NT2/D1 (cell line): ENCODE results near the gene MYCBPAP.

ENCODE experiments used
- SUZ12 ChIP-seq: IDR thresholded peaks from 2 replicates; pipeline ENCODE4 v1.6.1; 2011; ENCODE audit not compliant: insufficient read length, insufficient read depth; ENCODE audit errors: extremely low read depth
- ZNF274 ChIP-seq: IDR thresholded peaks from 2 replicates; pipeline ENCODE4 v1.6.1; 2011; ENCODE audit warnings: mild to moderate bottlenecking, low read depth, low read length

DNA sequence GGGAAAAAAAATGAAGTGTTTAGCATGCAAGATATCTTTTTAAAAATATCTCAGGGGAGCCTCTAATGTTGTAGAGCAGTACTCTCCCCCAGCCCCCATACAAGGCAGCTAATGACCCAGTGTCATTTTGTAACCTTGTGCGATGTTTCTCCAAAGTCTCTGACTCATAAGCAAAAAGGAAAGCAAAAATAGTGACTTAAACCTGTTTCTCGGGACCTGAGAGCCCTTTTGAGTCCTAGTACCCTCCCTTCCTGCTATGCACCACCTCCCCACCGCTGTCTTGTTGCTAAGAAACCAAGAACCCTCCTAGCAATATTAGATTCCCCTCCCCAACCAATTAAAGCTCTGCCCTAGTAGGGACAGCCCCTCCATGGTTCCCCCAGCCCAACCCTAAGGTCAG is 2.8 kb downstream of the MYCBPAP start:
- TF ChIP-seq SUZ12 (no peak), ZNF274 (no peak)
